H1 (cell line): ENCODE results near the gene UNC5B. TPM values are rescaled to one million over a fixed set of nuclear protein-coding genes. Genes with fewer than 3 reads are reported as not detected.

Source experiments
- CTCF ChIP-seq, 3 experiments: IDR thresholded peaks; 1 replicate in 2 of 3; 2 replicates in 1 of 3; pipeline versions ENCODE4 v1.5.1 to v1.6.1; 2011; ENCODE audit warnings: low read length in 3 of 3, mild to moderate bottlenecking in 3 of 3, inconsistent platforms in 2 of 3, low read depth in 1 of 3, moderate library complexity in 1 of 3; ENCODE audit not compliant: insufficient read depth in 1 of 3; ENCODE audit errors: control extremely low read depth in 1 of 3
- E2F6 ChIP-seq: IDR thresholded peaks from 2 replicates; pipeline ENCODE4 v1.6.1; 2012; ENCODE audit warnings: inconsistent platforms
- RBBP5 ChIP-seq: IDR thresholded peaks from 2 replicates; pipeline ENCODE4 v1.7.1; 2012; ENCODE audit warnings: low read depth, mild to moderate bottlenecking, inconsistent platforms, low read length, moderate library complexity, borderline replicate concordance
- RNF2 ChIP-seq: fragments of 200-900, 300-1000 bp; sonication (generic); IDR thresholded peaks from 2 replicates; pipeline ENCODE4 v1.7.1; 2016; ENCODE audit warnings: borderline replicate concordance, low read depth, mild to moderate bottlenecking, antibody characterized with exemption, low read length; ENCODE audit not compliant: poor library complexity, severe bottlenecking; ENCODE audit errors: missing control alignments
- SIN3A ChIP-seq, 2 experiments: IDR thresholded peaks in 1 of 2; conservative IDR thresholded peaks in 1 of 2; 2 replicates each; pipeline ENCODE4 v1.6.1; 2011 to 2012; ENCODE audit warnings: low read length in 2 of 2, improper control_type of control experiment in 1 of 2, low read depth in 1 of 2, mild to moderate bottlenecking in 1 of 2
- SP4 ChIP-seq: IDR thresholded peaks from 2 replicates; pipeline ENCODE4 v1.6.1; 2012; ENCODE audit warnings: low read length, inconsistent platforms
- YY1 ChIP-seq: IDR thresholded peaks from 2 replicates; pipeline ENCODE4 v1.6.1; 2011; ENCODE audit warnings: low read depth, mild to moderate bottlenecking, low read length
- polyA plus RNA-seq, 7 experiments: library from polyadenylated mRNA; depleted of rRNA in 3 of 7; stranded (reverse) in 5 of 7; unstranded in 2 of 7; fragments of >200 nt in 5 of 7; fragments of 200-250 nt in 2 of 7; gene quantifications; 1 replicate in 5 of 7; 2 replicates in 1 of 7; 4 replicates in 1 of 7; pipeline versions ENCODE4 v1.2.1 to v1.2.3, GENCODE V29; 2011 to 2013; ENCODE audit warnings: missing spikeins in 2 of 7, mixed read lengths in 2 of 7
- total RNA-seq: library from RNA; stranded (reverse); fragmentation: NEBNext Ultra II Directional; extraction: Animal tissue kit (Norgen Biotek cat#: 25700); gene quantifications from 2 replicates; pipeline ENCODE4 v1.2.1, GENCODE V29; 2021

The UNC5B gene
- total and polyA plus RNA-seq, 2 of the 8 experiments (the other 6 are each of a cell fraction or from before 2014, with no cell fraction given): 27.9 to 31.8 TPM

GRCh38 chr10:71264345-71265200 lies 52.2 kb downstream of the UNC5B start (continued):
- TF ChIP-seq CTCF (IDR thresholded peaks at IDR 0.05; ENCODE audit: control extremely low read depth in 1 of 3, insufficient read depth in 1 of 3, low read depth in 1 of 3, low read length in 3 of 3) (no peak), YY1 (no peak), E2F6 (no peak), SP4 (no peak), RBBP5 (no peak), RNF2 (no peak), SIN3A (conservative IDR thresholded peaks at IDR 0.05 in 1 of 2, IDR thresholded peaks at IDR 0.05 in 1 of 2; ENCODE audit: low read depth in 1 of 2, low read length in 2 of 2) (no peak)
